CD4-positive, alpha-beta T cell (primary cell): ENCODE data around the gene SCAF8. TPM values are rescaled to one million over a fixed set of nuclear protein-coding genes. Genes with fewer than 3 reads are reported as not detected.
A peak's percentile ranks its signal among the peaks of the same experiment; 100 is the strongest.

Source experiments
- ATAC-seq: fragments of 200-7000 bp; cut with Tn5 transposase; one replicate; pipeline ENCODE4 v1.10.0; 2022; ENCODE audit warnings: mild to moderate bottlenecking; ENCODE audit not compliant: poor library complexity
- CTCF ChIA-PET: fragments of 350-600 bp; sonication (Branson Sonifier 250); formaldehyde crosslinking; loops from one replicate; lab custom pipeline; 2021; ENCODE audit warnings: antibody characterized with exemption, inconsistent platforms; lab: Charles Lee
- POLR2A ChIA-PET: fragments of 350-600 bp; sonication (Branson Sonifier 250); formaldehyde crosslinking; loops from one replicate; lab custom pipeline; 2021; ENCODE audit warnings: antibody characterized with exemption, inconsistent platforms; lab: Charles Lee
- DNase-seq, 14 experiments: peaks; one replicate each; pipeline ENCODE4 v3.0.0-alpha.2; 2013 to 2020; ENCODE audit warnings: mixed read lengths in 2 of 14
- H3K27ac ChIP-seq, 2 donors: one replicate each; pipeline versions ENCODE4 v1.5.1 to v1.7.0; 2013; ENCODE audit warnings: low read length in 2 of 2, low read depth in 1 of 2, mild to moderate bottlenecking in 1 of 2
- H3K27me3 ChIP-seq, 2 experiments: 1 replicate in 1 of 2; 2 replicates in 1 of 2; pipeline versions ENCODE4 v1.6.1 to v1.7.0; 2013; ENCODE audit warnings: low read length in 2 of 2, control low read depth in 1 of 2, mild to moderate bottlenecking in 1 of 2, moderate library complexity in 1 of 2; ENCODE audit not compliant: insufficient read depth in 2 of 2, control insufficient read depth in 1 of 2
- H3K36me3 ChIP-seq: one replicate; pipeline ENCODE4 v1.6.1; 2013; ENCODE audit warnings: low read length, control low read depth; ENCODE audit not compliant: insufficient read depth
- H3K4me1 ChIP-seq: one replicate; pipeline ENCODE4 v1.6.1; 2013; ENCODE audit warnings: low read length, control low read depth; ENCODE audit not compliant: insufficient read depth
- H3K4me3 ChIP-seq: one replicate; pipeline ENCODE4 v1.5.1; 2013; ENCODE audit warnings: mild to moderate bottlenecking, low read length, moderate library complexity
- H3K9me3 ChIP-seq, 2 experiments: 1 replicate in 1 of 2; 2 replicates in 1 of 2; pipeline versions ENCODE4 v1.6.1 to v1.7.0; 2013; ENCODE audit warnings: low read length in 2 of 2, mild to moderate bottlenecking in 2 of 2, control low read depth in 1 of 2, moderate library complexity in 1 of 2; ENCODE audit not compliant: control insufficient read depth in 1 of 2, insufficient read depth in 1 of 2
- H3K27ac Mint-ChIP-seq: one replicate; pipeline ENCODE4 v1.8.0; 2020; ENCODE audit warnings: mixed read lengths
- H3K27me3 Mint-ChIP-seq: one replicate; pipeline ENCODE4 v1.8.0; 2021; ENCODE audit warnings: mixed read lengths
- H3K36me3 Mint-ChIP-seq: one replicate; pipeline ENCODE4 v1.8.0; 2021; ENCODE audit warnings: low read depth, mixed read lengths
- H3K4me1 Mint-ChIP-seq: one replicate; pipeline ENCODE4 v1.8.0; 2021; ENCODE audit warnings: low read depth, mixed read lengths
- H3K4me3 Mint-ChIP-seq: one replicate; pipeline ENCODE4 v1.8.0; 2020; ENCODE audit warnings: mild to moderate bottlenecking, mixed read lengths
- H3K9me3 Mint-ChIP-seq: one replicate; pipeline ENCODE4 v1.8.0; 2020; ENCODE audit warnings: mixed read lengths
- CTCF ChIP-seq: fragments of 200-600 bp; IDR thresholded peaks from one replicate; pipeline ENCODE4 v1.8.0; 2022; ENCODE audit warnings: antibody characterized with exemption, mild to moderate bottlenecking
- intact Hi-C, 2 experiments: fragments of 100-400 bp; cut with DNase I in 1 of 2; cut with micrococcal nuclease in 1 of 2; formaldehyde crosslinking; loops; one replicate each; pipeline versions ENCODE4 v1.15.1 to v1.9.0; 2023 to 2025; cut with DNase I, micrococcal nuclease
- total RNA-seq, 174 experiments: library from RNA in 2 of 174; stranded (reverse) in 2 of 174; gene quantifications; one replicate each; pipeline ENCODE4 v1.2.3 and lab custom pipeline; 2021 to 2026

SCAF8 gene
- total RNA-seq, 2 experiments from 2014 or later: 82.6 to 83.8 TPM

DNA sequence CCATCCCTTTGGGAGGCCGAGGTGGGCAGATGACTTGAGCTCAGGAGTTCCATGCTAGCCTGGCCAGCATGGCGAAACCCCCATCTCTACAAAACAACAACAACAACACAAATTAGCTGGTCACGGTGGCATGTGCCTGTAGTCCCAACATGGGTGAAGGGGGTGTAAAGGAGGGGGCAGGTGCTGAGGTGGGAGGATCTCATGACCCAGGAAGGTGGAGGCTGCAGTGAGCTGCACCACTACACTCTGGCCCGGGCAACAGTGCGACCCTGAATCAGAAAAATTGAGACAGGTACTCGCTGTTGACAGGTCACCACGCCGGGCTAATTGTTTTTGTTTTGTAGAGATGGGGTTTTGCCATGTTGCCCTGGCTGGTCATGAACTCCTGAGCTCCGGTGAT lies 4.2 kb downstream of the SCAF8 start:
- peak overlapping the region; percentile 24 for H3K27ac Mint-ChIP-seq
- no peaks in the 10 kb centered on the region for H3K27me3 Mint-ChIP-seq
- ChIA-PET CTCF (interaction anchor here (1.6 kb wide), 1 partner anchor 9 kb away, joined by 5 read pairs; no protein-coding TSS in a partner anchor), POLR2A (no interaction called here)
- Histone ChIP-seq H3K27me3 (no peaks in the 10 kb centered on the region), H3K27ac (no peak overlapping the region), H3K9me3 (no peaks in the 10 kb centered on the region), H3K36me3 (peaks cover 12% of the 10 kb centered on the region), H3K4me1 (peaks cover 55% of the 10 kb centered on the region), H3K4me3 (no peak overlapping the region)
- H3K4me3 Mint-ChIP-seq: peak overlapping the region; percentile 51
- TF ChIP-seq CTCF: no peak
- no peaks in the 10 kb centered on the region for H3K9me3 Mint-ChIP-seq
- DNase-seq (no peak), ATAC-seq (no peak)
- intact Hi-C loops: loop anchor here in 1 of 2 experiments (5.0 kb wide), 1 partner anchor 575 kb away; the partner anchor contains the start of gene TFB1M
- H3K36me3 Mint-ChIP-seq: peaks cover 45% of the 10 kb centered on the region
- peaks cover 72% of the 10 kb centered on the region for H3K4me1 Mint-ChIP-seq

DNA sequence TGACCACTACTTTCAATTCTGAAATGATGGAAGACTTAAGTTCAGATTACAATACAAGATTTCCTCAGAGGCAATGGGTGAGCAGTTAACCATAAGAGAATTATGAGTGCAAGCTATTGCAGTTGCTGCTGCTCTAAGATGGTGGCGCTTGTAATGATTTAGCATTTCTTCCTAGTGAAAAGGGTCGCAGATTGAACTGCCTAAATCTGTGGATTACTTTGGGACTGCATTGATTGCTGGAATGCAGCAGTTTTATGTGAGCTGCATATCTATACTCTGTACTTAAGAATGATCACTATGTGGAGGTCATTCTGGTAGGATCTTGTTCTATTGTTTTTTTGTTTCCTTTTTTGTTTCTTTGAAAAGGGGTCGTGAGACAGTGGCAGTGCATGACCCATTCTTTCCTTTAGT lies 5.3 kb downstream of the SCAF8 start:
- no peak for ATAC-seq
- ChIA-PET POLR2A (no interaction called here), CTCF (interaction anchor here (1.6 kb wide), 1 partner anchor 8 kb away, joined by 5 read pairs; no protein-coding TSS in a partner anchor)
- Mint-ChIP-seq H3K4me1 (peaks cover 74% of the 10 kb centered on the region), H3K4me3 (peak overlapping the region; percentile 74), H3K27me3 (no peaks in the 10 kb centered on the region), H3K9me3 (no peaks in the 10 kb centered on the region), H3K27ac (no peak overlapping the region), H3K36me3 (peaks cover 49% of the 10 kb centered on the region)
- TF ChIP-seq CTCF: no peak
- intact Hi-C loops: loop anchor here in 1 of 2 experiments (5.0 kb wide), 1 partner anchor 574 kb away; the partner anchor contains the start of gene TFB1M
- H3K4me3 ChIP-seq: no peak overlapping the region
- H3K36me3 ChIP-seq: peaks cover 14% of the 10 kb centered on the region
- no peaks in the 10 kb centered on the region for H3K9me3 ChIP-seq
- no peak for DNase-seq
- H3K4me1 ChIP-seq: peaks cover 51% of the 10 kb centered on the region
- no peak overlapping the region for H3K27ac ChIP-seq
- H3K27me3 ChIP-seq: no peaks in the 10 kb centered on the region

DNA sequence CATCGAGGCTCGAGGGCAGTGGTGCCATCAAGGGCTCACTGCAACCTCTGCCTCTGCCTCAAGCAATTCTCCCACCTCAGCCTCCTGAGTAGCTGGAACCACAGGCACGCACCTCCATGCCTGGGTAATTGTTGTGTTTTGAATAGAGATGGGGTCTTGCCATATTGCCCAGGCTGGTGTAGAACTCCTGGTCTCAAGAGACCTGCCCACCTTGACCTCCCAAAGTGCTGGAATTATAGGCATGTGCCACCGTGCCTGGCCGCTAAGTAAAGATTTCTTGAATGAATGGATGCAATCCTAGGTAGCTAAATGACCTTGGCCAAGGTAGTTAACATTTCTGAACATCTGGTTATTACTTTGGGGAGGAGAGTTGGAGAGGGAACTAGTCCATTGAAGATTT lies 7.4 kb downstream of the SCAF8 start:
- no peaks in the 10 kb centered on the region for H3K27me3 Mint-ChIP-seq
- intact Hi-C loops: loop anchor here in 1 of 2 experiments (1.0 kb wide), 1 partner anchor 58 kb away; no protein-coding TSS in a partner anchor
- CTCF ChIA-PET: no interaction called here
- Histone ChIP-seq H3K36me3 (peaks cover 14% of the 10 kb centered on the region), H3K27ac (no peak overlapping the region), H3K9me3 (peaks cover 0 to 4% of the 10 kb centered on the region in 2 experiments), H3K27me3 (no peaks in the 10 kb centered on the region), H3K4me3 (no peak overlapping the region), H3K4me1 (peaks cover 46% of the 10 kb centered on the region)
- peaks cover 57% of the 10 kb centered on the region for H3K36me3 Mint-ChIP-seq
- H3K9me3 Mint-ChIP-seq: no peaks in the 10 kb centered on the region
- TF ChIP-seq CTCF: no peak
- H3K4me1 Mint-ChIP-seq: peaks cover 85% of the 10 kb centered on the region
- ATAC-seq (no peak), DNase-seq (no peak)
- POLR2A ChIA-PET: interaction anchor here (0.9 kb wide), 1 partner anchor 46 kb away, joined by 3 read pairs; no protein-coding TSS in a partner anchor
- H3K27ac Mint-ChIP-seq: peak overlapping the region; percentile 7
- peak overlapping the region; percentile 8 for H3K4me3 Mint-ChIP-seq
